Endothelial cell of umbilical vein (primary cell): Measurements from ENCODE around the gene DYRK1A. TPM values are rescaled to one million over a fixed set of nuclear protein-coding genes. Genes with fewer than 3 reads are reported as not detected.

Experiments used
- BruUV-seq: library from RNA; stranded (reverse); fragments of 400-500 nt; replicated peaks from 2 replicates; lab custom pipeline; 2021; lab: Mats Ljungman, UMichigan
- CTCF ChIA-PET: fragments of 300-600, 350-600 bp; sonication (Branson Sonifier 250); formaldehyde crosslinking; loops from one replicate; lab custom pipeline; 2021; ENCODE audit warnings: antibody characterized with exemption, inconsistent platforms; lab: Charles Lee
- POLR2A ChIA-PET: fragments of 300-600, 350-600 bp; sonication (Branson Sonifier 250); formaldehyde crosslinking; loops from one replicate; lab custom pipeline; 2021; ENCODE audit warnings: antibody characterized with exemption, inconsistent platforms; lab: Charles Lee
- DNase-seq: peaks from one replicate; pipeline ENCODE4 v3.0.0-alpha.2; 2011; ENCODE audit warnings: low read depth, low spot score
- FAIRE-seq: peaks from 2 replicates; lab custom pipeline; 2011; peaks lifted over from hg19 to GRCh38; lab: Jason Lieb, UNC
- H2AFZ ChIP-seq: 2 replicates; pipeline ENCODE4 v1.6.0; 2012; ENCODE audit warnings: low read depth, low read length, control low read depth, inconsistent platforms
- H3K27ac ChIP-seq: 2 replicates; pipeline ENCODE4 v1.5.1; 2011; ENCODE audit warnings: low read depth, mild to moderate bottlenecking, control low read depth, low read length, moderate library complexity; ENCODE audit not compliant: insufficient read depth
- H3K27me3 ChIP-seq, 2 experiments: 2 replicates each; pipeline versions ENCODE4 v1.6.0 to v1.6.1; 2011; ENCODE audit warnings: low read length in 2 of 2, mixed read lengths in 1 of 2; ENCODE audit not compliant: control insufficient read depth in 2 of 2, insufficient read depth in 2 of 2
- H3K36me3 ChIP-seq, 2 experiments: 2 replicates in 1 of 2; 3 replicates in 1 of 2; pipeline ENCODE4 v1.5.1; 2011; ENCODE audit warnings: low read length in 2 of 2, mild to moderate bottlenecking in 1 of 2, moderate library complexity in 1 of 2; ENCODE audit not compliant: control insufficient read depth in 2 of 2, insufficient read depth in 2 of 2; ENCODE audit errors: extremely low read depth in 1 of 2
- H3K4me1 ChIP-seq: 3 replicates; pipeline ENCODE4 v1.5.1; 2011; ENCODE audit warnings: mild to moderate bottlenecking, low read length; ENCODE audit not compliant: control insufficient read depth, insufficient read depth; ENCODE audit errors: extremely low read depth
- H3K4me2 ChIP-seq: 2 replicates; pipeline ENCODE4 v1.6.1; 2011; ENCODE audit warnings: low read length, control low read depth, mixed read lengths; ENCODE audit not compliant: insufficient read depth
- H3K4me3 ChIP-seq, 3 experiments: fragments of 200-600 bp in 1 of 3; sonication (generic), shearing (Covaris generic) in 1 of 3; replicated peaks in 1 of 3; 2 replicates each; pipeline ENCODE4 v1.5.1; 2011 to 2016; ENCODE audit warnings: control low read depth in 3 of 3, low read length in 3 of 3, mild to moderate bottlenecking in 2 of 3, inconsistent platforms in 1 of 3, low read depth in 1 of 3, moderate library complexity in 1 of 3; ENCODE audit not compliant: insufficient read depth in 1 of 3
- H3K79me2 ChIP-seq: 2 replicates; pipeline ENCODE4 v1.6.0; 2012; ENCODE audit warnings: low read length, inconsistent platforms; ENCODE audit not compliant: control insufficient read depth, insufficient read depth
- H3K9ac ChIP-seq: replicated peaks from 2 replicates; pipeline ENCODE3; 2011; ENCODE audit warnings: low read length, control low read depth; ENCODE audit not compliant: insufficient read depth; ENCODE audit errors: extremely low read depth
- H3K9me1 ChIP-seq: replicated peaks from 3 replicates; pipeline ENCODE4 v1.6.0; 2011; ENCODE audit warnings: mild to moderate bottlenecking, low read length; ENCODE audit not compliant: control insufficient read depth, insufficient read depth; ENCODE audit errors: extremely low read depth
- H3K9me3 ChIP-seq: replicated peaks from 2 replicates; pipeline ENCODE4 v1.5.1; 2012; ENCODE audit warnings: low read length, inconsistent platforms; ENCODE audit not compliant: control insufficient read depth, insufficient read depth
- H4K20me1 ChIP-seq: replicated peaks from 2 replicates; pipeline ENCODE3; 2011; ENCODE audit warnings: mild to moderate bottlenecking, low read length; ENCODE audit not compliant: control insufficient read depth, insufficient read depth; ENCODE audit errors: extremely low read depth
- FOS ChIP-seq: IDR thresholded peaks from 2 replicates; pipeline ENCODE4 v1.6.1; 2011; ENCODE audit warnings: mild to moderate bottlenecking, low read length, moderate library complexity, borderline replicate concordance; ENCODE audit not compliant: insufficient read depth
- GATA2 ChIP-seq: IDR thresholded peaks from 2 replicates; pipeline ENCODE4 v1.7.0; 2011; ENCODE audit warnings: low read depth, mild to moderate bottlenecking, moderate library complexity, mixed read lengths, low read length; ENCODE audit not compliant: insufficient read length, insufficient read depth
- JUN ChIP-seq: IDR thresholded peaks from 2 replicates; pipeline ENCODE4 v1.6.1; 2011; ENCODE audit warnings: borderline replicate concordance, low read depth; ENCODE audit not compliant: insufficient read length, insufficient read depth
- MYC ChIP-seq: IDR thresholded peaks from one replicate; pipeline ENCODE4 v1.6.1; 2011; ENCODE audit warnings: mild to moderate bottlenecking, low read depth, low read length
- POLR2A ChIP-seq: IDR thresholded peaks from 2 replicates; pipeline ENCODE4 v1.6.1; 2012; ENCODE audit warnings: low read depth, mild to moderate bottlenecking, control low read depth, low read length
- POLR2AphosphoS5 ChIP-seq: IDR thresholded peaks from 2 replicates; pipeline ENCODE4 v1.6.1; 2012; ENCODE audit warnings: low read depth, mild to moderate bottlenecking, control low read depth, low read length, moderate library complexity; ENCODE audit not compliant: insufficient read depth
- dilution Hi-C: fragments of 300-500 bp; cut with MboI; formaldehyde crosslinking; loops from one replicate; pipeline ENCODE4 v1.15.0; 2019; ENCODE audit warnings: low sequenced_read_pairs; ENCODE audit not compliant: extremely low pct_ligation_motif_present
- intact Hi-C: fragments of 100-400 bp; cut with micrococcal nuclease; formaldehyde crosslinking; loops from one replicate; pipeline ENCODE4 v1.10.0; 2022
- polyA plus RNA-seq, 4 experiments: library from polyadenylated mRNA; depleted of rRNA in 3 of 4; stranded (reverse) in 3 of 4; unstranded in 1 of 4; fragments of >200 nt; gene quantifications; 2 replicates each; pipeline versions ENCODE4 v1.2.1 to v1.2.3, GENCODE V29; 2011 to 2012; ENCODE audit warnings: missing spikeins in 1 of 4
- total RNA-seq: library from RNA; stranded (reverse); gene quantifications from 2 replicates; pipeline ENCODE4 v1.2.3, GENCODE V29; 2021
- TF ChIP-seq, protein P1 (sequence below): IDR thresholded peaks from 2 replicates; pipeline ENCODE4 v1.6.1; 2011; ENCODE audit not compliant: insufficient read depth, insufficient read length
- TF ChIP-seq, protein P2 (sequence below), 2 donors: IDR thresholded peaks; 1 replicate in 1 of 2; 2 replicates in 1 of 2; pipeline ENCODE4 v1.5.1; 2011; ENCODE audit warnings: low read length in 2 of 2, mild to moderate bottlenecking in 2 of 2, moderate library complexity in 2 of 2, control low read depth in 1 of 2, inconsistent platforms in 1 of 2, low read depth in 1 of 2; ENCODE audit not compliant: insufficient read depth in 1 of 2; ENCODE audit errors: extremely low read depth in 1 of 2

Gene DYRK1A
- total and polyA plus RNA-seq, 2 donors (not counting 3 experiments of a cell fraction or from before 2014, with no cell fraction given): 51.8 to 53.7 TPM

DNA sequence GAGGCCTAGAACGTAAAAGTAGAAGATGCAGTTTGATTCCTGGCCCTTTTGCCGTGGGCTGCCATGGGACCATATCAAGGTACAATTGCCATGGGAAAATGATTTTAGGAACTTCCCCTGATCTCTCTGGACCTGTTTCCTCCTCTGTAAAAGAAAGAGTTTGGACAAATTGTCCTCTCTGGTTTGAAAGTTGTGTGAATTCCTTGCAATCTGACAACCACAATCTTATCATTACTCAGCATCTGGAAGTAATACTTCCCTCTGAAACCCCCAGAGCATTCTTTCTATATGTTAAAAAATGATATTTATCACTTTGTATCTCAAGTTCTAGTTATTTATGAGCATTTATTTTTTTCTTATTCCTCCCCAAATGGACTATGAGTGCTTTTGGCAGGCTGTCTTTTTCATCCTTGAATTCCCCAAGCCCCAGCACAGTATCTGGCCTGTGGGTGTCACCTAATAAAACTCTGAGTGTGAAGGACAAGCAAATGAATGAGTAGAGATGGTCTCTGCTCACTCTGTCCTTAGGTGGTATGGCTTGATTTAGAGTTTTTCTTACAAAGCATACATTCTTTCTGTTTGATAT, 181.1 kb downstream of the DYRK1A start:
- no peaks in the 10 kb centered on the region for H4K20me1 ChIP-seq
- no TSS peak for BruUV-seq
- TF ChIP-seq POLR2A (no peak), JUN (no peak), GATA2 (peak; percentile 81), FOS (no peak), POLR2AphosphoS5 (no peak), MYC (no peak)
- TF ChIP-seq, protein P1, sequence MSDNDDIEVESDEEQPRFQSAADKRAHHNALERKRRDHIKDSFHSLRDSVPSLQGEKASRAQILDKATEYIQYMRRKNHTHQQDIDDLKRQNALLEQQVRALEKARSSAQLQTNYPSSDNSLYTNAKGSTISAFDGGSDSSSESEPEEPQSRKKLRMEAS: no peak
- TF ChIP-seq, protein P2, sequence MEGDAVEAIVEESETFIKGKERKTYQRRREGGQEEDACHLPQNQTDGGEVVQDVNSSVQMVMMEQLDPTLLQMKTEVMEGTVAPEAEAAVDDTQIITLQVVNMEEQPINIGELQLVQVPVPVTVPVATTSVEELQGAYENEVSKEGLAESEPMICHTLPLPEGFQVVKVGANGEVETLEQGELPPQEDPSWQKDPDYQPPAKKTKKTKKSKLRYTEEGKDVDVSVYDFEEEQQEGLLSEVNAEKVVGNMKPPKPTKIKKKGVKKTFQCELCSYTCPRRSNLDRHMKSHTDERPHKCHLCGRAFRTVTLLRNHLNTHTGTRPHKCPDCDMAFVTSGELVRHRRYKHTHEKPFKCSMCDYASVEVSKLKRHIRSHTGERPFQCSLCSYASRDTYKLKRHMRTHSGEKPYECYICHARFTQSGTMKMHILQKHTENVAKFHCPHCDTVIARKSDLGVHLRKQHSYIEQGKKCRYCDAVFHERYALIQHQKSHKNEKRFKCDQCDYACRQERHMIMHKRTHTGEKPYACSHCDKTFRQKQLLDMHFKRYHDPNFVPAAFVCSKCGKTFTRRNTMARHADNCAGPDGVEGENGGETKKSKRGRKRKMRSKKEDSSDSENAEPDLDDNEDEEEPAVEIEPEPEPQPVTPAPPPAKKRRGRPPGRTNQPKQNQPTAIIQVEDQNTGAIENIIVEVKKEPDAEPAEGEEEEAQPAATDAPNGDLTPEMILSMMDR (IDR thresholded peaks at IDR 0.05; ENCODE audit: extremely low read depth in 1 of 2, insufficient read depth in 1 of 2, low read depth in 1 of 2, low read length in 2 of 2): no peak
- H3K27me3 ChIP-seq: no peaks in the 10 kb centered on the region
- peak overlapping the region; percentile 92 for H3K27ac ChIP-seq
- H3K79me2 ChIP-seq: no peaks in the 10 kb centered on the region
- dilution Hi-C loops: no loop called here
- H3K36me3 ChIP-seq: no peaks in the 10 kb centered on the region
- peak overlapping the region; percentile 62 for H3K9ac ChIP-seq
- no peaks in the 10 kb centered on the region for H3K9me3 ChIP-seq
- H3K4me3 ChIP-seq: no peak overlapping the region
- no peaks in the 10 kb centered on the region for H3K9me1 ChIP-seq
- peak overlapping the region; percentile 90 for H2AFZ ChIP-seq
- H3K4me2 ChIP-seq: peak overlapping the region; percentile 87
- DNase-seq (peak; percentile 74), FAIRE-seq (peak; percentile 85)
- peaks cover 22% of the 10 kb centered on the region for H3K4me1 ChIP-seq
- CTCF ChIA-PET: interaction anchor here (0.6 to 1.4 kb wide), 7 partner anchors 11 to 153 kb away, joined by 3 to 4 read pairs (median 4); no protein-coding TSS in a partner anchor
- POLR2A ChIA-PET: no interaction called here
- intact Hi-C loops: loop anchor here (1.0 kb wide), 1 partner anchor 17 kb away; no protein-coding TSS in a partner anchor
